WTC11 (cell line): ENCODE results near the gene DDX51. TPM values are rescaled to one million over a fixed set of nuclear protein-coding genes. Genes with fewer than 3 reads are reported as not detected.

Experiments used
- ATAC-seq: fragments of 200-7000 bp; cut with Tn5 transposase; 2 replicates; pipeline ENCODE4 v1.10.0; 2021; ENCODE audit warnings: mild to moderate bottlenecking, moderate library complexity
- CTCF ChIA-PET: fragments of 300-600 bp; sonication (Branson Sonifier 250); formaldehyde crosslinking; loops from one replicate; lab custom pipeline; 2021; ENCODE audit warnings: antibody characterized with exemption; lab: Charles Lee
- POLR2A ChIA-PET: fragments of 350-600 bp; sonication (Branson Sonifier 250); formaldehyde crosslinking; loops from one replicate; lab custom pipeline; 2021; ENCODE audit warnings: antibody characterized with exemption; lab: Charles Lee
- DNase-seq: peaks from one replicate; pipeline ENCODE4 v3.0.0; 2021; ENCODE audit warnings: low spot score
- H3K27ac Mint-ChIP-seq: 2 replicates; pipeline ENCODE4 v1.8.0; 2021; ENCODE audit warnings: mixed read lengths
- H3K27me3 Mint-ChIP-seq: 2 replicates; pipeline ENCODE4 v1.8.0; 2021; ENCODE audit warnings: low read depth, mild to moderate bottlenecking, moderate library complexity, mixed read lengths
- H3K36me3 Mint-ChIP-seq: 2 replicates; pipeline ENCODE4 v1.8.0; 2021; ENCODE audit warnings: mixed read lengths
- H3K4me1 Mint-ChIP-seq: 2 replicates; pipeline ENCODE4 v1.8.0; 2022; ENCODE audit warnings: mixed read lengths
- H3K4me3 Mint-ChIP-seq: 2 replicates; pipeline ENCODE4 v1.8.0; 2021; ENCODE audit warnings: mild to moderate bottlenecking, moderate library complexity, mixed read lengths
- H3K9me3 Mint-ChIP-seq: 2 replicates; pipeline ENCODE4 v1.8.0; 2021; ENCODE audit warnings: mixed read lengths
- AFF4 ChIP-seq: sonication (generic); formaldehyde crosslinking; IDR thresholded peaks from 2 replicates; pipeline ENCODE4 v1.8.1; 2023; ENCODE audit warnings: mild to moderate bottlenecking, missing genetic modification reagents, borderline replicate concordance
- CREB1 ChIP-seq: sonication (generic); formaldehyde crosslinking; IDR thresholded peaks from 2 replicates; pipeline ENCODE4 v1.8.0; 2023; ENCODE audit warnings: mild to moderate bottlenecking, missing genetic modification reagents
- CREM ChIP-seq: sonication (generic); formaldehyde crosslinking; IDR thresholded peaks from 2 replicates; pipeline ENCODE4 v1.8.1; 2022; ENCODE audit warnings: mild to moderate bottlenecking, missing genetic modification reagents, moderate library complexity
- E2F1 ChIP-seq: sonication (generic); formaldehyde crosslinking; IDR thresholded peaks from 2 replicates; pipeline ENCODE4 v1.8.0; 2022; ENCODE audit warnings: mild to moderate bottlenecking, missing genetic modification reagents
- ELF4 ChIP-seq: sonication (generic); formaldehyde crosslinking; IDR thresholded peaks from 2 replicates; pipeline ENCODE4 v1.8.1; 2022; ENCODE audit warnings: low read depth, mild to moderate bottlenecking, moderate library complexity, missing genetic modification reagents
- EMX1 ChIP-seq: fragments of 250-450 bp; sonication (Bioruptor Pico); IDR thresholded peaks from 2 replicates; pipeline ENCODE4 v1.8.0; 2021; ENCODE audit warnings: mild to moderate bottlenecking
- ETV6 ChIP-seq: sonication (generic); formaldehyde crosslinking; IDR thresholded peaks from 2 replicates; pipeline ENCODE4 v1.8.1; 2022; ENCODE audit warnings: mild to moderate bottlenecking, missing genetic modification reagents
- FOXJ3 ChIP-seq: sonication (generic); formaldehyde crosslinking; IDR thresholded peaks from 2 replicates; pipeline ENCODE4 v1.9.0; 2021; ENCODE audit warnings: missing genetic modification reagents, mild to moderate bottlenecking, borderline replicate concordance
- FOXP1 ChIP-seq: sonication (generic); formaldehyde crosslinking; IDR thresholded peaks from 2 replicates; pipeline ENCODE4 v1.8.0; 2022; ENCODE audit warnings: missing genetic modification reagents, mild to moderate bottlenecking, moderate library complexity, borderline replicate concordance
- GABPB1 ChIP-seq: sonication (generic); formaldehyde crosslinking; IDR thresholded peaks from 2 replicates; pipeline ENCODE4 v1.8.1; 2023; ENCODE audit warnings: mild to moderate bottlenecking, missing genetic modification reagents
- KAT7 ChIP-seq: sonication (generic); formaldehyde crosslinking; IDR thresholded peaks from 2 replicates; pipeline ENCODE4 v1.8.1; 2023; ENCODE audit warnings: missing genetic modification reagents, mild to moderate bottlenecking, borderline replicate concordance
- NR1H2 ChIP-seq: sonication (generic); formaldehyde crosslinking; IDR thresholded peaks from 2 replicates; pipeline ENCODE4 v1.9.0; 2021; ENCODE audit warnings: mild to moderate bottlenecking, moderate library complexity, missing genetic modification reagents
- NR3C1 ChIP-seq: sonication (generic); formaldehyde crosslinking; conservative IDR thresholded peaks from 2 replicates; pipeline ENCODE4 v1.8.1; 2023; ENCODE audit warnings: low read depth, mild to moderate bottlenecking, missing genetic modification reagents
- RELA ChIP-seq: sonication (generic); formaldehyde crosslinking; IDR thresholded peaks from 2 replicates; pipeline ENCODE4 v1.8.1; 2022; ENCODE audit warnings: missing genetic modification reagents, mild to moderate bottlenecking, borderline replicate concordance
- SMAD3 ChIP-seq: sonication (generic); formaldehyde crosslinking; IDR thresholded peaks from 2 replicates; pipeline ENCODE4 v1.8.0; 2022; ENCODE audit warnings: missing genetic modification reagents, mild to moderate bottlenecking, borderline replicate concordance
- SMAD4 ChIP-seq: sonication (generic); formaldehyde crosslinking; IDR thresholded peaks from 2 replicates; pipeline ENCODE4 v1.8.0; 2022; ENCODE audit warnings: mild to moderate bottlenecking, missing genetic modification reagents
- SOX15 ChIP-seq: fragments of 250-450 bp; sonication (Bioruptor Pico); IDR thresholded peaks from 2 replicates; pipeline ENCODE4 v1.9.0; 2021; ENCODE audit warnings: mild to moderate bottlenecking
- ZBTB43 ChIP-seq: sonication (generic); formaldehyde crosslinking; IDR thresholded peaks from 2 replicates; pipeline ENCODE4 v1.8.1; 2023; ENCODE audit warnings: mild to moderate bottlenecking, missing genetic modification reagents
- ZMAT4 ChIP-seq: fragments of 250-450 bp; sonication (Bioruptor Pico); IDR thresholded peaks from 2 replicates; pipeline ENCODE4 v1.9.0; 2021; ENCODE audit warnings: mild to moderate bottlenecking
- ZNF317 ChIP-seq: sonication (generic); formaldehyde crosslinking; IDR thresholded peaks from 2 replicates; pipeline ENCODE4 v1.8.1; 2023; ENCODE audit warnings: low read depth, mild to moderate bottlenecking, moderate library complexity, missing genetic modification reagents, borderline replicate concordance
- ZSCAN18 ChIP-seq: fragments of 250-450 bp; sonication (Bioruptor Pico); IDR thresholded peaks from 2 replicates; pipeline ENCODE4 v2.1.2; 2022; ENCODE audit warnings: mild to moderate bottlenecking, moderate library complexity
- total RNA-seq: library from RNA; stranded (reverse); gene quantifications from 3 replicates; pipeline ENCODE4 v1.2.3, GENCODE V29; 2021

DDX51 gene
- total RNA-seq, 1 experiment from 2014 or later: 32.7 TPM

- TF ChIP-seq NR1H2 (CRISPR knock-in tag): no peak
- TF ChIP-seq FOXP1 (CRISPR knock-in tag): no peak
- TF ChIP-seq, all 79 proteins: peak for 0
- no peak for ATAC-seq
- Mint-ChIP-seq H3K9me3 (peaks cover 50% of the 10 kb centered on the region), H3K36me3 (peaks cover 70% of the 10 kb centered on the region), H3K27me3 (peaks cover 30% of the 10 kb centered on the region), H3K27ac (no peak overlapping the region), H3K4me1 (no peaks in the 10 kb centered on the region), H3K4me3 (no peak overlapping the region)
- ChIA-PET CTCF (no interaction called here), POLR2A (no interaction called here)
- no peak for DNase-seq
Observed at GRCh38 chr12:132129007-132129406, 15.1 kb downstream of the DDX51 start.

- no peak for ATAC-seq
- Mint-ChIP-seq H3K4me3 (no peak overlapping the region), H3K36me3 (peaks cover 76% of the 10 kb centered on the region), H3K9me3 (peaks cover 50% of the 10 kb centered on the region), H3K27me3 (peaks cover 30% of the 10 kb centered on the region), H3K4me1 (no peaks in the 10 kb centered on the region), H3K27ac (no peak overlapping the region)
- TF ChIP-seq ZMAT4 (no peak), SMAD3 (CRISPR knock-in tag) (no peak), ZSCAN18 (CRISPR knock-in tag) (no peak)
- no peak for DNase-seq
- ChIA-PET CTCF (no interaction called here), POLR2A (no interaction called here)
Observed at GRCh38 chr12:132127041-132127440, 17.1 kb downstream of the DDX51 start.

- H3K9me3 Mint-ChIP-seq: peaks cover 39% of the 10 kb centered on the region
- TF ChIP-seq FOXJ3 (CRISPR knock-in tag): no peak
- no peak for TF ChIP-seq EMX1 (CRISPR knock-in tag)
- no peak for TF ChIP-seq CREB1 (CRISPR knock-in tag)
- TF ChIP-seq ZBTB43: no peak
- no peak for TF ChIP-seq GABPB1 (CRISPR knock-in tag)
- TF ChIP-seq NR3C1: no peak
- no peak for TF ChIP-seq ETV6
- TF ChIP-seq RELA (CRISPR knock-in tag): no peak
- TF ChIP-seq ZNF317 (CRISPR knock-in tag): no peak
- no peak for TF ChIP-seq SMAD4 (CRISPR knock-in tag)
- no peak for TF ChIP-seq SOX15 (CRISPR knock-in tag)
- no peak for TF ChIP-seq ZSCAN18 (CRISPR knock-in tag)
- TF ChIP-seq SMAD3 (CRISPR knock-in tag): no peak
- TF ChIP-seq ELF4 (CRISPR knock-in tag): no peak
- TF ChIP-seq CREM (CRISPR knock-in tag): no peak
- no peak for TF ChIP-seq AFF4 (CRISPR knock-in tag)
- TF ChIP-seq KAT7 (CRISPR knock-in tag): no peak
- no peak for TF ChIP-seq E2F1 (CRISPR knock-in tag)
- TF ChIP-seq, all 79 proteins: peak for 0
- CTCF ChIA-PET: no interaction called here
- no peaks in the 10 kb centered on the region for H3K4me1 Mint-ChIP-seq
- H3K36me3 Mint-ChIP-seq: peaks cover 69% of the 10 kb centered on the region
- H3K4me3 Mint-ChIP-seq: no peak overlapping the region
- POLR2A ChIA-PET: no interaction called here
- H3K27ac Mint-ChIP-seq: no peak overlapping the region
- H3K27me3 Mint-ChIP-seq: peaks cover 20% of the 10 kb centered on the region
- ATAC-seq: no peak
- no peak for DNase-seq
Observed at GRCh38 chr12:132125736-132126135, 18.4 kb downstream of the DDX51 start.
